Keratinocyte (primary cell): ENCODE data around the gene MXI1. TPM values are rescaled to one million over a fixed set of nuclear protein-coding genes. Genes with fewer than 3 reads are reported as not detected.

Source experiments
- DNase-seq: peaks from one replicate; pipeline ENCODE4 v3.0.0-alpha.2; 2011; ENCODE audit warnings: low read depth, missing footprints, low spot score
- FAIRE-seq: peaks from 2 replicates; lab custom pipeline; 2011; peaks lifted over from hg19 to GRCh38; lab: Jason Lieb, UNC
- H2AFZ ChIP-seq: 2 replicates; pipeline ENCODE4 v1.6.0; 2012; ENCODE audit warnings: low read length, control low read depth, inconsistent platforms; ENCODE audit not compliant: control insufficient read depth
- H3K27ac ChIP-seq: 2 replicates; pipeline ENCODE4 v1.5.1; 2011; ENCODE audit warnings: low read length; ENCODE audit not compliant: control insufficient read depth, insufficient read depth
- H3K27me3 ChIP-seq: 3 replicates; pipeline ENCODE4 v1.6.0; 2011; ENCODE audit warnings: low read length; ENCODE audit not compliant: control insufficient read depth, insufficient read depth; ENCODE audit errors: extremely low read depth
- H3K36me3 ChIP-seq, 2 experiments: 2 replicates in 1 of 2; 3 replicates in 1 of 2; pipeline ENCODE4 v1.5.1; 2011; ENCODE audit warnings: low read length in 2 of 2, mild to moderate bottlenecking in 1 of 2; ENCODE audit not compliant: control insufficient read depth in 2 of 2, insufficient read depth in 2 of 2; ENCODE audit errors: extremely low read depth in 1 of 2
- H3K4me1 ChIP-seq: 3 replicates; pipeline ENCODE4 v1.5.1; 2011; ENCODE audit warnings: low read length; ENCODE audit not compliant: control insufficient read depth, insufficient read depth; ENCODE audit errors: extremely low read depth
- H3K4me2 ChIP-seq: 3 replicates; pipeline ENCODE4 v1.6.0; 2011; ENCODE audit warnings: low read depth, low read length; ENCODE audit not compliant: control insufficient read depth, insufficient read depth; ENCODE audit errors: extremely low read depth
- H3K4me3 ChIP-seq, 3 experiments: fragments of 200-600 bp in 1 of 3; sonication (generic) in 1 of 3; 2 replicates in 2 of 3; 3 replicates in 1 of 3; pipeline ENCODE4 v1.5.1; 2011 to 2016; ENCODE audit warnings: low read length in 3 of 3, mild to moderate bottlenecking in 3 of 3, control low read depth in 2 of 3, inconsistent platforms in 1 of 3, low read depth in 1 of 3, mixed read lengths in 1 of 3, mixed run types in 1 of 3, moderate library complexity in 1 of 3; ENCODE audit not compliant: control insufficient read depth in 2 of 3, insufficient read depth in 2 of 3; ENCODE audit errors: extremely low read depth in 1 of 3
- H3K79me2 ChIP-seq: 2 replicates; pipeline ENCODE4 v1.6.0; 2012; ENCODE audit warnings: low read length; ENCODE audit not compliant: control insufficient read depth, insufficient read depth
- H3K9ac ChIP-seq: 3 replicates; pipeline ENCODE4 v1.6.0; 2011; ENCODE audit warnings: low read length; ENCODE audit not compliant: control insufficient read depth, insufficient read depth; ENCODE audit errors: extremely low read depth
- H3K9me1 ChIP-seq: 3 replicates; pipeline ENCODE4 v1.6.0; 2011; ENCODE audit warnings: low read length; ENCODE audit not compliant: control insufficient read depth, insufficient read depth; ENCODE audit errors: extremely low read depth
- H3K9me3 ChIP-seq: 2 replicates; pipeline ENCODE4 v1.5.1; 2012; ENCODE audit warnings: low read depth, low read length; ENCODE audit not compliant: control insufficient read depth
- H4K20me1 ChIP-seq: 3 replicates; pipeline ENCODE4 v1.6.0; 2011; ENCODE audit warnings: low read length; ENCODE audit not compliant: control insufficient read depth, insufficient read depth; ENCODE audit errors: extremely low read depth
- CTCF ChIP-seq, 3 experiments: IDR thresholded peaks in 1 of 3; conservative IDR thresholded peaks in 1 of 3; optimal IDR thresholded peaks in 1 of 3; 2 replicates in 2 of 3; 3 replicates in 1 of 3; pipeline versions ENCODE3 to v1.5.1; 2011; ENCODE audit warnings: low read length in 3 of 3, mild to moderate bottlenecking in 3 of 3, moderate library complexity in 2 of 3, control low read depth in 1 of 3, inconsistent platforms in 1 of 3; ENCODE audit not compliant: insufficient read depth in 2 of 3; ENCODE audit errors: extremely low read depth in 1 of 3
- EZH2 ChIP-seq: IDR thresholded peaks from one replicate; pipeline ENCODE4 v1.6.1; 2012; ENCODE audit warnings: inconsistent platforms, mild to moderate bottlenecking, low read length, moderate library complexity
- dilution Hi-C: fragments of 300-500 bp; cut with MboI; formaldehyde crosslinking; loops from one replicate; pipeline ENCODE4 v1.7.0; 2020; ENCODE audit warnings: low sequenced_read_pairs; ENCODE audit not compliant: extremely low pct_ligation_motif_present
- polyA plus RNA-seq, 5 experiments: library from polyadenylated mRNA; depleted of rRNA in 3 of 5; stranded (reverse) in 3 of 5; stranded (forward) in 1 of 5; unstranded in 1 of 5; fragments of >200 nt; gene quantifications; 1 replicate in 1 of 5; 2 replicates in 3 of 5; 3 replicates in 1 of 5; pipeline versions ENCODE4 v1.2.1 to v1.2.3, GENCODE V29; 2011 to 2012; ENCODE audit warnings: missing spikeins in 2 of 5, low read depth in 1 of 5, low replicate concordance in 1 of 5

Gene MXI1
- polyA plus RNA-seq, 1 donor (not counting 4 experiments of a cell fraction or from before 2014, with no cell fraction given) = 17.8 TPM

- H3K4me3 ChIP-seq = no peak overlapping the region
- peaks cover 14% of the 10 kb centered on the region for H3K4me1 ChIP-seq
- no peak overlapping the region for H3K4me2 ChIP-seq
- peak; percentile 56 for FAIRE-seq
- no peak overlapping the region for H2AFZ ChIP-seq
- H3K27me3 ChIP-seq = peaks cover 19% of the 10 kb centered on the region
- TF ChIP-seq CTCF (optimal IDR thresholded peaks at IDR 0.05 in 1 of 3, IDR thresholded peaks at IDR 0.05 in 1 of 3, conservative IDR thresholded peaks at IDR 0.05 in 1 of 3; ENCODE audit: extremely low read depth in 1 of 3, insufficient read depth in 2 of 3, low read length in 3 of 3) (no peak), EZH2 (no peak)
- no peak overlapping the region for H3K9ac ChIP-seq
- no peaks in the 10 kb centered on the region for H3K79me2 ChIP-seq
- H3K9me3 ChIP-seq = no peaks in the 10 kb centered on the region
- H3K27ac ChIP-seq = no peak overlapping the region
- no peaks in the 10 kb centered on the region for H4K20me1 ChIP-seq
- dilution Hi-C loops = no loop called here
- no peak for DNase-seq
- no peaks in the 10 kb centered on the region for H3K36me3 ChIP-seq
- no peaks in the 10 kb centered on the region for H3K9me1 ChIP-seq
These were observed 36.4 kb upstream of the MXI1 start for GRCh38 chr10:110171032-110171431.

GRCh38 chr10:110172155-110172554 is 35.2 kb upstream of the MXI1 start:
- Histone ChIP-seq H3K36me3 (no peaks in the 10 kb centered on the region), H3K27ac (no peak overlapping the region), H3K4me2 (no peak overlapping the region), H3K4me1 (peaks cover 14% of the 10 kb centered on the region), H3K27me3 (peaks cover 19% of the 10 kb centered on the region), H3K9me1 (no peaks in the 10 kb centered on the region), H3K9me3 (no peaks in the 10 kb centered on the region), H3K79me2 (no peaks in the 10 kb centered on the region), H2AFZ (no peak overlapping the region), H4K20me1 (no peaks in the 10 kb centered on the region), H3K4me3 (no peak overlapping the region), H3K9ac (no peak overlapping the region)
- dilution Hi-C loops = no loop called here
- no peak for DNase-seq
- no peak for TF ChIP-seq EZH2
- no peak for TF ChIP-seq CTCF (optimal IDR thresholded peaks at IDR 0.05 in 1 of 3, IDR thresholded peaks at IDR 0.05 in 1 of 3, conservative IDR thresholded peaks at IDR 0.05 in 1 of 3; ENCODE audit: extremely low read depth in 1 of 3, insufficient read depth in 2 of 3, low read length in 3 of 3)
- no peak for FAIRE-seq
